T-helper 2 cell (primary cell): ENCODE results near the gene SLC37A4.
A peak's percentile ranks its signal among the peaks of the same experiment; 100 is the strongest.
"Not testable (repeated sequence)": the region's sequence is repeated elsewhere in the genome, so short reads cannot be mapped to it uniquely, and the experiment has no call there.

ENCODE experiments used
- DNase-seq, 5 experiments: peaks; one replicate each; pipeline versions ENCODE4 v3.0.0 to v3.0.0-alpha.2; 2012 to 2022

The SLC37A4 gene

GRCh38 chr11:119041821-119042514 lies 11.3 kb upstream of the SLC37A4 start:
- DNase-seq: no peak

- DNase-seq: not testable (repeated sequence)
Observed at GRCh38 chr11:119039471-119039870, 8.8 kb upstream of the SLC37A4 start.

- no peak for DNase-seq
Observed at GRCh38 chr11:119038884-119039283, 8.2 kb upstream of the SLC37A4 start.

GRCh38 chr11:119034813-119035212 lies 4.1 kb upstream of the SLC37A4 start:
- no peak for DNase-seq

- DNase-seq: not testable (repeated sequence)
Observed at GRCh38 chr11:119033421-119033820, 2.7 kb upstream of the SLC37A4 start.

- no peak for DNase-seq
Observed at GRCh38 chr11:119031912-119032280, 1.2 kb upstream of the SLC37A4 start.

GRCh38 chr11:119030029-119030328 lies 698 bp downstream of the SLC37A4 start:
- DNase-seq: no peak

- peak in 2 of 5 experiments; percentile 35 to 47 for DNase-seq
Observed at GRCh38 chr11:119029340-119030028, 1.2 kb downstream of the SLC37A4 start.

GRCh38 chr11:119029069-119029339 lies 1.7 kb downstream of the SLC37A4 start:
- DNase-seq: no peak

- no peak for DNase-seq
Observed at GRCh38 chr11:119028346-119029068, 2.2 kb downstream of the SLC37A4 start.

GRCh38 chr11:119027561-119028345 lies 2.9 kb downstream of the SLC37A4 start:
- no peak for DNase-seq

GRCh38 chr11:119026970-119027369 lies 3.7 kb downstream of the SLC37A4 start:
- no peak for DNase-seq

- DNase-seq: no peak
Observed at GRCh38 chr11:119025978-119026766, 4.5 kb downstream of the SLC37A4 start.

GRCh38 chr11:119025541-119025940 lies 5.1 kb downstream of the SLC37A4 start:
- DNase-seq: no peak

- DNase-seq: no peak
Observed at GRCh38 chr11:119025099-119025473, 5.6 kb downstream of the SLC37A4 start.

GRCh38 chr11:119024430-119025098 lies 6.1 kb downstream of the SLC37A4 start:
- DNase-seq: no peak

GRCh38 chr11:119023741-119024140 lies 6.9 kb downstream of the SLC37A4 start:
- no peak for DNase-seq

- DNase-seq: no peak
Observed at GRCh38 chr11:119021631-119022030, 9.0 kb downstream of the SLC37A4 start.

GRCh38 chr11:119019996-119020395 lies 10.7 kb downstream of the SLC37A4 start:
- no peak for DNase-seq

- peak; percentile 88 to 99 (median 95) for DNase-seq
Observed at GRCh38 chr11:119018074-119018938, 12.4 kb downstream of the SLC37A4 start, which contains the start of the genes RPS25 and TRAPPC4. Gene RPS25 (minus strand): TSS chr11:119018343. CDS start chr11:119018284, 59 bp downstream. Gene TRAPPC4 (plus strand): TSS chr11:119018766. CDS start chr11:119018796, 30 bp downstream.

GRCh38 chr11:119017377-119017776 lies 13.3 kb downstream of the SLC37A4 start:
- not testable (repeated sequence) for DNase-seq
